ENCODE measurements around the gene EP400.
"Not testable (repeated sequence)": the region's sequence is repeated elsewhere in the genome, so short reads cannot be mapped to it uniquely, and the experiment has no call there.

GRCh38 chr12:132047630-132048029 lies 97.9 kb downstream of the EP400 start:
- TF ChIP-seq CTCF, EP300, POLR2A (IDR thresholded peaks at IDR 0.05): not testable (repeated sequence)
